HL-60/S4 treated with retinoic acid at 250 ng/mL for 4 days and 3 days (cell line): ENCODE results near the gene OR5AC2.

Source experiments
- in situ Hi-C: fragments of 300-500 bp; cut with MboI; formaldehyde crosslinking; loops from 2 replicates; pipeline ENCODE4 v1.7.0; 2022; ENCODE audit warnings: low sequenced_read_pairs

Gene OR5AC2

DNA sequence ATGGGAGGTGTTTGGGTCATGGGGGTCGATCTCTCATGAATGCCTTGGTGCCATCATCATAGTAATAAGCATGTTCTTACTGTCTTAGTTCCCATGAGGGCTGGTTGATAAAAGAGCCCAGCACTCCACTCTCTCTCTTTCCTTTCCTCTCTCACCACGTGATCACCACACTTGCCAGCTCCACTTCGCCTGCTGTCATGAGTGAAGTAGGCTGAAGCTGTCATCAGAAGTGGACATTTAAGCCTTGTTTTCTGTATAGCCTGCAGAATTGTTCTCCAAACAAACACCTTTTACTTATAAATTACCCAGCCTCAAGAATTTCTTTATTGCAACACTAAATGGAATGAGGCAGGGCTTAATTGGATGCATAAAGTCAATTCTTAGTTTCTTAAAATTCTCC is 49.7 kb downstream of the OR5AC2 start:
- in situ Hi-C loops, result no loop called here
